Measurements from ENCODE around the gene APOL3. TPM values are rescaled to one million over a fixed set of nuclear protein-coding genes. Genes with fewer than 3 reads are reported as not detected.

APOL3 gene
- total RNA-seq, 1 experiment from 2014 or later: not detected

GRCh38 chr22:36194971-36195370 lies 34.4 kb upstream of the APOL3 start:
- H3K9me3 Mint-ChIP-seq: peaks cover 4 to 5% of the 10 kb centered on the region in 2 experiments; a peak in 4 of 5 replicates
- H3K23ac ChIP-seq (ENCODE audit: insufficient read length, low read depth, low read length): no peak overlapping the region
- peak; percentile 95 for TF ChIP-seq CTCF (conservative IDR thresholded peaks at IDR 0.05)
- H2BK12ac ChIP-seq (ENCODE audit: insufficient read length, low read depth, low read length): no peak overlapping the region
- no peak overlapping the region for H4K5ac ChIP-seq (ENCODE audit: insufficient read length, low read depth, low read length)
- H3K18ac ChIP-seq (ENCODE audit: insufficient read length, low read depth, low read length): no peak overlapping the region
- peaks cover 0 to 8% (median 5%) of the 10 kb centered on the region in 3 experiments; a peak in 3 of 7 replicates for H3K36me3 Mint-ChIP-seq (ENCODE audit: insufficient read depth in 1 of 3, low read depth in 3 of 3)
- peaks cover 47 to 53% of the 10 kb centered on the region in 2 experiments for H3K4me1 Mint-ChIP-seq
- no peaks in the 10 kb centered on the region for H3K23me2 ChIP-seq (ENCODE audit: insufficient read length, low read depth, low read length, poor library complexity, severe bottlenecking)
- H3K14ac ChIP-seq (ENCODE audit: insufficient read depth, low read length): no peak overlapping the region
- H4K20me1 ChIP-seq (ENCODE audit: control insufficient read depth, insufficient read depth, insufficient read length): no peaks in the 10 kb centered on the region
- H3K56ac ChIP-seq (ENCODE audit: insufficient read length, low read depth, low read length): no peak overlapping the region
- no peaks in the 10 kb centered on the region for H3K9me3 ChIP-seq (ENCODE audit: control insufficient read depth, low read depth, low read length)
- H4K8ac ChIP-seq (replicated peaks; ENCODE audit: insufficient read length, low read depth, low read length): no peak overlapping the region
- H3K27me3 ChIP-seq (ENCODE audit: insufficient read depth, low read length): no peaks in the 10 kb centered on the region
- no peak overlapping the region for H3K4ac ChIP-seq (ENCODE audit: low read depth, low read length)
- no peak overlapping the region; a peak in 1 of 7 replicates for H3K27ac Mint-ChIP-seq
- no peak overlapping the region for H3K27ac ChIP-seq (ENCODE audit: insufficient read length, low read depth, low read length)
- H2AFZ ChIP-seq (ENCODE audit: low read length): no peak overlapping the region
- peaks cover 4% of the 10 kb centered on the region; the same call in 1 of the 2 replicates for H3K4me1 ChIP-seq (ENCODE audit: insufficient read depth, low read length)
- DNase-seq: peak; percentile 86
- H2BK15ac ChIP-seq (ENCODE audit: low read depth, low read length): no peak overlapping the region
- no peak overlapping the region for H4K91ac ChIP-seq (ENCODE audit: insufficient read length, low read depth, low read length)
- no peak overlapping the region for H2BK20ac ChIP-seq (ENCODE audit: low read depth, low read length, poor library complexity, severe bottlenecking)
- no peak overlapping the region for H3K4me2 ChIP-seq (ENCODE audit: insufficient read depth, insufficient read length, low read length)
- no peak overlapping the region for H2BK5ac ChIP-seq (ENCODE audit: insufficient read length, low read length)
- no peaks in the 10 kb centered on the region for H3K79me1 ChIP-seq (ENCODE audit: insufficient read depth, low read depth, low read length, poor library complexity, severe bottlenecking)
- H2BK120ac ChIP-seq (ENCODE audit: low read depth, low read length, poor library complexity, severe bottlenecking): no peak overlapping the region
- no peak overlapping the region for H3T11ph ChIP-seq (ENCODE audit: low read length)
- H3K9ac ChIP-seq (ENCODE audit: extremely low read depth, insufficient read length, low read length): no peak overlapping the region
- no CpG with 5 or more reads among the region's 5 CpGs for WGBS (ENCODE audit: extremely low coverage, insufficient read length, low lambda C conversion rate)
- no peak overlapping the region for H2AK5ac ChIP-seq (ENCODE audit: insufficient read length, low read length)
- H3K27me3 Mint-ChIP-seq (ENCODE audit: low read depth): peaks cover 2% of the 10 kb centered on the region; the same call in 1 of the 2 replicates
- no peak overlapping the region for H3K4me3 Mint-ChIP-seq
- no peaks in the 10 kb centered on the region for H3K79me2 ChIP-seq (ENCODE audit: insufficient read depth, low read length)
